Measurements from ENCODE around the gene UGT2B15.
"Not testable (repeated sequence)": the region's sequence is repeated elsewhere in the genome, so short reads cannot be mapped to it uniquely, and the experiment has no call there.

Gene UGT2B15

GRCh38 chr4:68655764-68656444 lies 14.5 kb downstream of the UGT2B15 start:
- DNase-seq = no peak

GRCh38 chr4:68654946-68655721 lies 15.3 kb downstream of the UGT2B15 start:
- DNase-seq = no peak

GRCh38 chr4:68651932-68652331 lies 18.5 kb downstream of the UGT2B15 start:
- DNase-seq = no peak

- no peak for DNase-seq
Measured at GRCh38 chr4:68630371-68630770, 40.1 kb downstream of the UGT2B15 start.

- not testable (repeated sequence) for DNase-seq
Measured at GRCh38 chr4:68622731-68623130, 47.7 kb downstream of the UGT2B15 start.

- no peak for DNase-seq
Measured at GRCh38 chr4:68617003-68617698, 53.3 kb downstream of the UGT2B15 start.

- no peak for DNase-seq
Measured at GRCh38 chr4:68615699-68616422, 54.6 kb downstream of the UGT2B15 start.

- no peak for DNase-seq
Measured at GRCh38 chr4:68613752-68614151, 56.7 kb downstream of the UGT2B15 start.

GRCh38 chr4:68606240-68606639 lies 64.2 kb downstream of the UGT2B15 start:
- DNase-seq = no peak

- no peak for DNase-seq
Measured at GRCh38 chr4:68599150-68599549, 71.3 kb downstream of the UGT2B15 start.

GRCh38 chr4:68597482-68597881 lies 73.0 kb downstream of the UGT2B15 start:
- no peak for DNase-seq

Data from amniotic stem cell (primary cell).